ENCODE measurements around the gene SLC5A10.
"Not testable (repeated sequence)": the region's sequence is repeated elsewhere in the genome, so short reads cannot be mapped to it uniquely, and the experiment has no call there.

DNA sequence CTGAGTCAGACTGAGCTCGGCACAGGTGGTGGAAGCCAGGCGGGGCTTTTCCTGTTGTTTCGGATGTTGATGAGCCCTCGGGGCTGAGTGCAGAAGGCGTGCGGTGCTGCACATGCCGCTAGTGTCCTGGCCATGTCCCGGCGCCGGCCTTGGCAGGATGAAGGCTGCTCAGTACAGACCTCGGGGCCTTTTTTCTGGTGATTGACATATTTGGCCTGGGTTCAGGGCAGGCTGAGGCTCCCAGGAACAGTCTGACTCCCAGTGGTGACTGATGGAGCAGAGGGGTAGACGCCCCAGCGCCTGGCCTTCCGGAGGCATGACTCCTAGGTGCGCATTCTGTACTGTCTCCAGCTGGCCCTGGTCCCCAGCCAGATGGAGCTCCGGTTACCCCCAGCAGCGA, 86.0 kb downstream of the SLC5A10 start:
- TF ChIP-seq, protein P1, sequence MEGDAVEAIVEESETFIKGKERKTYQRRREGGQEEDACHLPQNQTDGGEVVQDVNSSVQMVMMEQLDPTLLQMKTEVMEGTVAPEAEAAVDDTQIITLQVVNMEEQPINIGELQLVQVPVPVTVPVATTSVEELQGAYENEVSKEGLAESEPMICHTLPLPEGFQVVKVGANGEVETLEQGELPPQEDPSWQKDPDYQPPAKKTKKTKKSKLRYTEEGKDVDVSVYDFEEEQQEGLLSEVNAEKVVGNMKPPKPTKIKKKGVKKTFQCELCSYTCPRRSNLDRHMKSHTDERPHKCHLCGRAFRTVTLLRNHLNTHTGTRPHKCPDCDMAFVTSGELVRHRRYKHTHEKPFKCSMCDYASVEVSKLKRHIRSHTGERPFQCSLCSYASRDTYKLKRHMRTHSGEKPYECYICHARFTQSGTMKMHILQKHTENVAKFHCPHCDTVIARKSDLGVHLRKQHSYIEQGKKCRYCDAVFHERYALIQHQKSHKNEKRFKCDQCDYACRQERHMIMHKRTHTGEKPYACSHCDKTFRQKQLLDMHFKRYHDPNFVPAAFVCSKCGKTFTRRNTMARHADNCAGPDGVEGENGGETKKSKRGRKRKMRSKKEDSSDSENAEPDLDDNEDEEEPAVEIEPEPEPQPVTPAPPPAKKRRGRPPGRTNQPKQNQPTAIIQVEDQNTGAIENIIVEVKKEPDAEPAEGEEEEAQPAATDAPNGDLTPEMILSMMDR (optimal IDR thresholded peaks at IDR 0.05 in 1 of 3, IDR thresholded peaks at IDR 0.05 in 1 of 3, conservative IDR thresholded peaks at IDR 0.05 in 1 of 3; ENCODE audit: extremely low read depth in 1 of 3, insufficient read depth in 2 of 3, low read length in 3 of 3) = not testable (repeated sequence)
- TF ChIP-seq EZH2 (IDR thresholded peaks at IDR 0.05; ENCODE audit: low read length) = not testable (repeated sequence)

Measured in keratinocyte (primary cell).